ENCODE measurements around the gene ATP8B1. TPM values are rescaled to one million over a fixed set of nuclear protein-coding genes. Genes with fewer than 3 reads are reported as not detected.

Gene ATP8B1
- total and polyA plus RNA-seq, 4 donors: 3.9 to 22.0 (median 5.7) TPM

DNA sequence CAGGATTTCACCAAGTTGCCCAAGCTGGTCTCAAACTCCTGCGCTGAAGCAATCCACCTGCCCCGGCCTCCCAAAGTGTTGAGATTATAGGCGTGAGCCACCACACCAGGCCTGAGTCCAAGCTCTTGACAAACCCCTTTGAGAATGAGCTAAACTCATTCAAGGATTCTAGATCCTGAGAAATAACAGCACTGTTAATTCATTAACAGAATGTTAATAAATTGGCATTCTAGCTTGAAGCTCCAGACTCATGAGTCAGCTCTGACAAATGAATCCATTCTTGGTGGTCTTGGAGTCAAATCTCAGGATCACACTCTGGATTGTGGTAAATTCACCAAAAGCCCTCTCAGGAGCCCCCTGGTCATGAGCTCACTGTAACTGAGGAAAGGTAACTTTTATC lies 183.2 kb downstream of the ATP8B1 start:
- TF ChIP-seq HNF4A (conservative IDR thresholded peaks at IDR 0.05): no peak
- TF ChIP-seq HNF4G (IDR thresholded peaks at IDR 0.05): no peak
- no peak for TF ChIP-seq RAD21 (IDR thresholded peaks at IDR 0.05)
- TF ChIP-seq FOXA1 (IDR thresholded peaks at IDR 0.05): no peak
- no peak for TF ChIP-seq YY1 (IDR thresholded peaks at IDR 0.05)
- no peak for TF ChIP-seq JUND (IDR thresholded peaks at IDR 0.05)
- TF ChIP-seq, protein P1, sequence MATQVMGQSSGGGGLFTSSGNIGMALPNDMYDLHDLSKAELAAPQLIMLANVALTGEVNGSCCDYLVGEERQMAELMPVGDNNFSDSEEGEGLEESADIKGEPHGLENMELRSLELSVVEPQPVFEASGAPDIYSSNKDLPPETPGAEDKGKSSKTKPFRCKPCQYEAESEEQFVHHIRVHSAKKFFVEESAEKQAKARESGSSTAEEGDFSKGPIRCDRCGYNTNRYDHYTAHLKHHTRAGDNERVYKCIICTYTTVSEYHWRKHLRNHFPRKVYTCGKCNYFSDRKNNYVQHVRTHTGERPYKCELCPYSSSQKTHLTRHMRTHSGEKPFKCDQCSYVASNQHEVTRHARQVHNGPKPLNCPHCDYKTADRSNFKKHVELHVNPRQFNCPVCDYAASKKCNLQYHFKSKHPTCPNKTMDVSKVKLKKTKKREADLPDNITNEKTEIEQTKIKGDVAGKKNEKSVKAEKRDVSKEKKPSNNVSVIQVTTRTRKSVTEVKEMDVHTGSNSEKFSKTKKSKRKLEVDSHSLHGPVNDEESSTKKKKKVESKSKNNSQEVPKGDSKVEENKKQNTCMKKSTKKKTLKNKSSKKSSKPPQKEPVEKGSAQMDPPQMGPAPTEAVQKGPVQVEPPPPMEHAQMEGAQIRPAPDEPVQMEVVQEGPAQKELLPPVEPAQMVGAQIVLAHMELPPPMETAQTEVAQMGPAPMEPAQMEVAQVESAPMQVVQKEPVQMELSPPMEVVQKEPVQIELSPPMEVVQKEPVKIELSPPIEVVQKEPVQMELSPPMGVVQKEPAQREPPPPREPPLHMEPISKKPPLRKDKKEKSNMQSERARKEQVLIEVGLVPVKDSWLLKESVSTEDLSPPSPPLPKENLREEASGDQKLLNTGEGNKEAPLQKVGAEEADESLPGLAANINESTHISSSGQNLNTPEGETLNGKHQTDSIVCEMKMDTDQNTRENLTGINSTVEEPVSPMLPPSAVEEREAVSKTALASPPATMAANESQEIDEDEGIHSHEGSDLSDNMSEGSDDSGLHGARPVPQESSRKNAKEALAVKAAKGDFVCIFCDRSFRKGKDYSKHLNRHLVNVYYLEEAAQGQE (IDR thresholded peaks at IDR 0.05): no peak
- TF ChIP-seq EGR1 (IDR thresholded peaks at IDR 0.05; ENCODE audit: low read depth in 2 of 2): no peak
- H3K36me3 ChIP-seq (ENCODE audit: control insufficient read depth in 4 of 4, insufficient read depth in 3 of 4, low read depth in 1 of 4, low read length in 3 of 4): peaks cover 3 to 9% (median 6%) of the 10 kb centered on the region in 4 donors
- 99% methylated on average over 3 of the region's 3 CpGs for WGBS
- H3K9ac ChIP-seq (ENCODE audit: low read depth in 1 of 2, low read length in 2 of 2): no peak overlapping the region
- no peak overlapping the region for H3K4me3 ChIP-seq (ENCODE audit: low read depth in 1 of 3, low read length in 3 of 3)
- DNase-seq (ENCODE audit: low spot score): no peak
- no peak overlapping the region for H3K27ac ChIP-seq (ENCODE audit: low read depth in 1 of 2, low read length in 2 of 2)
- no peaks in the 10 kb centered on the region for H3K27me3 ChIP-seq (ENCODE audit: control insufficient read depth in 4 of 4, insufficient read depth in 4 of 4, low read length in 3 of 4)
- peaks cover 0 to 8% (median 2%) of the 10 kb centered on the region in 4 donors for H3K4me1 ChIP-seq (ENCODE audit: control insufficient read depth in 4 of 4, insufficient read depth in 4 of 4, low read length in 3 of 4)
- no peaks in the 10 kb centered on the region for H3K9me3 ChIP-seq (ENCODE audit: control insufficient read depth in 4 of 4, low read length in 3 of 4)

DNA sequence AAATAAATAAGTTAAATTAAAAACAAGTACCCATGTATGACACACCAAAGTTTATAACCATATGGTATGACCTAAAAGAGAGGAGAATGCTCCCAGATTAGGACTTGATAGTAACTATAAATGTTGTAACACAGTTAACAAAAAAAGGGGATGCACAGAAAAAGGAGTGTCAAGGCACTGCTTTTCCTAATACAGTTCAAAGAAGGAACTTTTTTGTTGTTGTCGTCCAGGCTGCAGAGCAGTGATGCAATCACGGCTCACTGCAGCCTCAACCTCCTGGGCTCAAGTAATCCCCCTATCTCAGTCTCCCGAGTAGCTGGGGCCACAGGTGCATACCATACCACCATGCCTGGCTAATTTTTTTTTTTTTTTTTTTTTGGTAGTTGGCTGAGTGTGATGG lies 184.2 kb downstream of the ATP8B1 start:
- Histone ChIP-seq H3K9ac (ENCODE audit: low read depth in 1 of 2, low read length in 2 of 2) (no peak overlapping the region), H3K9me3 (ENCODE audit: control insufficient read depth in 4 of 4, low read length in 3 of 4) (no peaks in the 10 kb centered on the region), H3K4me1 (ENCODE audit: control insufficient read depth in 4 of 4, insufficient read depth in 4 of 4, low read length in 3 of 4) (peaks cover 0 to 8% (median 2%) of the 10 kb centered on the region in 4 donors), H3K27me3 (ENCODE audit: control insufficient read depth in 4 of 4, insufficient read depth in 4 of 4, low read length in 3 of 4) (no peaks in the 10 kb centered on the region), H3K27ac (ENCODE audit: low read depth in 1 of 2, low read length in 2 of 2) (no peak overlapping the region), H3K36me3 (ENCODE audit: control insufficient read depth in 4 of 4, insufficient read depth in 3 of 4, low read depth in 1 of 4, low read length in 3 of 4) (peaks cover 6 to 17% (median 9%) of the 10 kb centered on the region in 4 donors), H3K4me3 (ENCODE audit: low read depth in 1 of 3, low read length in 3 of 3) (no peak overlapping the region)
- WGBS: 87% methylated on average over 3 of the region's 3 CpGs
- no peak for TF ChIP-seq GABPA (IDR thresholded peaks at IDR 0.05 in 1 of 2, conservative IDR thresholded peaks at IDR 0.05 in 1 of 2)
- TF ChIP-seq RAD21 (IDR thresholded peaks at IDR 0.05): no peak
- TF ChIP-seq FOXA1 (IDR thresholded peaks at IDR 0.05): no peak
- TF ChIP-seq, protein P2, sequence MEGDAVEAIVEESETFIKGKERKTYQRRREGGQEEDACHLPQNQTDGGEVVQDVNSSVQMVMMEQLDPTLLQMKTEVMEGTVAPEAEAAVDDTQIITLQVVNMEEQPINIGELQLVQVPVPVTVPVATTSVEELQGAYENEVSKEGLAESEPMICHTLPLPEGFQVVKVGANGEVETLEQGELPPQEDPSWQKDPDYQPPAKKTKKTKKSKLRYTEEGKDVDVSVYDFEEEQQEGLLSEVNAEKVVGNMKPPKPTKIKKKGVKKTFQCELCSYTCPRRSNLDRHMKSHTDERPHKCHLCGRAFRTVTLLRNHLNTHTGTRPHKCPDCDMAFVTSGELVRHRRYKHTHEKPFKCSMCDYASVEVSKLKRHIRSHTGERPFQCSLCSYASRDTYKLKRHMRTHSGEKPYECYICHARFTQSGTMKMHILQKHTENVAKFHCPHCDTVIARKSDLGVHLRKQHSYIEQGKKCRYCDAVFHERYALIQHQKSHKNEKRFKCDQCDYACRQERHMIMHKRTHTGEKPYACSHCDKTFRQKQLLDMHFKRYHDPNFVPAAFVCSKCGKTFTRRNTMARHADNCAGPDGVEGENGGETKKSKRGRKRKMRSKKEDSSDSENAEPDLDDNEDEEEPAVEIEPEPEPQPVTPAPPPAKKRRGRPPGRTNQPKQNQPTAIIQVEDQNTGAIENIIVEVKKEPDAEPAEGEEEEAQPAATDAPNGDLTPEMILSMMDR (IDR thresholded peaks at IDR 0.05; ENCODE audit: low read depth, low read length, missing input control): no peak
- TF ChIP-seq, protein P3, sequence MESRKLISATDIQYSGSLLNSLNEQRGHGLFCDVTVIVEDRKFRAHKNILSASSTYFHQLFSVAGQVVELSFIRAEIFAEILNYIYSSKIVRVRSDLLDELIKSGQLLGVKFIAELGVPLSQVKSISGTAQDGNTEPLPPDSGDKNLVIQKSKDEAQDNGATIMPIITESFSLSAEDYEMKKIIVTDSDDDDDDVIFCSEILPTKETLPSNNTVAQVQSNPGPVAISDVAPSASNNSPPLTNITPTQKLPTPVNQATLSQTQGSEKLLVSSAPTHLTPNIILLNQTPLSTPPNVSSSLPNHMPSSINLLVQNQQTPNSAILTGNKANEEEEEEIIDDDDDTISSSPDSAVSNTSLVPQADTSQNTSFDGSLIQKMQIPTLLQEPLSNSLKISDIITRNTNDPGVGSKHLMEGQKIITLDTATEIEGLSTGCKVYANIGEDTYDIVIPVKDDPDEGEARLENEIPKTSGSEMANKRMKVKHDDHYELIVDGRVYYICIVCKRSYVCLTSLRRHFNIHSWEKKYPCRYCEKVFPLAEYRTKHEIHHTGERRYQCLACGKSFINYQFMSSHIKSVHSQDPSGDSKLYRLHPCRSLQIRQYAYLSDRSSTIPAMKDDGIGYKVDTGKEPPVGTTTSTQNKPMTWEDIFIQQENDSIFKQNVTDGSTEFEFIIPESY (IDR thresholded peaks at IDR 0.05): no peak
- TF ChIP-seq, protein P4, sequence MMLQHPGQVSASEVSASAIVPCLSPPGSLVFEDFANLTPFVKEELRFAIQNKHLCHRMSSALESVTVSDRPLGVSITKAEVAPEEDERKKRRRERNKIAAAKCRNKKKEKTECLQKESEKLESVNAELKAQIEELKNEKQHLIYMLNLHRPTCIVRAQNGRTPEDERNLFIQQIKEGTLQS (IDR thresholded peaks at IDR 0.05): no peak
- TF ChIP-seq FOXA2 (IDR thresholded peaks at IDR 0.05): no peak
- no peak for TF ChIP-seq TAF1 (conservative IDR thresholded peaks at IDR 0.05)
- TF ChIP-seq HNF4A (conservative IDR thresholded peaks at IDR 0.05): no peak
- TF ChIP-seq NR2F2 (IDR thresholded peaks at IDR 0.05): no peak
- TF ChIP-seq HNF4G (IDR thresholded peaks at IDR 0.05): no peak
- no peak for TF ChIP-seq JUND (IDR thresholded peaks at IDR 0.05)
- TF ChIP-seq EGR1 (IDR thresholded peaks at IDR 0.05; ENCODE audit: low read depth in 2 of 2): no peak
- TF ChIP-seq SP1 (IDR thresholded peaks at IDR 0.05): no peak
- TF ChIP-seq, protein P1 (IDR thresholded peaks at IDR 0.05): no peak
- DNase-seq (ENCODE audit: low spot score): no peak

Data from liver (tissue), 9 donors.